Neural progenitor cell (in vitro differentiated cells): ENCODE measurements around the gene HRCT1. TPM values are rescaled to one million over a fixed set of nuclear protein-coding genes. Genes with fewer than 3 reads are reported as not detected.

Source experiments
- DNase-seq: peaks from one replicate; pipeline ENCODE4 v3.0.0-alpha.2; 2016; ENCODE audit warnings: low spot score
- H2AFZ ChIP-seq: fragments of 200-600 bp; sonication (generic); replicated peaks from 2 replicates; pipeline ENCODE4 v1.6.1; 2016; ENCODE audit warnings: antibody characterized with exemption
- H3F3A ChIP-seq: fragments of 200-600 bp; sonication (generic); 2 replicates; pipeline ENCODE4 v1.6.1; 2016; ENCODE audit warnings: antibody characterized with exemption, low read depth
- H3K27ac ChIP-seq: fragments of 200-600 bp; sonication (generic); 2 replicates; pipeline ENCODE4 v1.5.1; 2016; ENCODE audit warnings: mild to moderate bottlenecking
- H3K27me3 ChIP-seq: fragments of 200-600 bp; sonication (generic); 2 replicates; pipeline ENCODE4 v1.6.1; 2016; ENCODE audit warnings: mild to moderate bottlenecking, moderate library complexity
- H3K36me3 ChIP-seq: fragments of 200-600 bp; sonication (generic); 2 replicates; pipeline ENCODE4 v1.5.1; 2016
- H3K4me1 ChIP-seq: fragments of 200-600 bp; sonication (generic); 2 replicates; pipeline ENCODE4 v1.6.1; 2016; ENCODE audit warnings: mixed run types
- H3K4me2 ChIP-seq: fragments of 200-600 bp; sonication (generic); 2 replicates; pipeline ENCODE4 v1.6.1; 2016
- H3K4me3 ChIP-seq: fragments of 200-600 bp; sonication (generic); 2 replicates; pipeline ENCODE4 v1.5.1; 2016
- H3K79me2 ChIP-seq: fragments of 200-600 bp; sonication (generic); 2 replicates; pipeline ENCODE4 v1.6.1; 2016; ENCODE audit warnings: low read depth
- H3K9ac ChIP-seq: fragments of 200-600 bp; sonication (generic); 2 replicates; pipeline ENCODE4 v1.6.1; 2016
- H3K9me3 ChIP-seq: fragments of 200-600 bp; sonication (generic); 2 replicates; pipeline ENCODE4 v1.5.1; 2016; ENCODE audit warnings: low read depth
- H4K20me1 ChIP-seq: fragments of 200-600 bp; sonication (generic); 2 replicates; pipeline ENCODE4 v1.6.1; 2016; ENCODE audit warnings: low read depth
- H3K27ac Mint-ChIP-seq: 3 replicates; pipeline ENCODE4 v1.8.0; 2021; ENCODE audit warnings: mixed read lengths
- H3K27me3 Mint-ChIP-seq: 2 replicates; pipeline ENCODE4 v1.8.0; 2022; ENCODE audit warnings: low read depth, mild to moderate bottlenecking, inconsistent platforms, moderate library complexity, mixed read lengths; ENCODE audit not compliant: insufficient read depth
- H3K36me3 Mint-ChIP-seq: 3 replicates; pipeline ENCODE4 v1.8.0; 2021; ENCODE audit warnings: mixed read lengths
- H3K4me1 Mint-ChIP-seq: 3 replicates; pipeline ENCODE4 v1.8.0; 2021; ENCODE audit warnings: mixed read lengths
- H3K4me3 Mint-ChIP-seq: 3 replicates; pipeline ENCODE4 v1.8.0; 2021; ENCODE audit warnings: mild to moderate bottlenecking, moderate library complexity, mixed read lengths
- H3K9me3 Mint-ChIP-seq: 3 replicates; pipeline ENCODE4 v1.8.0; 2020; ENCODE audit warnings: mixed read lengths
- CTCF ChIP-seq: fragments of 200-600 bp; sonication (generic); IDR thresholded peaks from 2 replicates; pipeline ENCODE4 v1.5.1; 2017; ENCODE audit warnings: antibody characterized with exemption, mild to moderate bottlenecking
- EZH2 ChIP-seq: fragments of 200-600 bp; sonication (generic); IDR thresholded peaks from 2 replicates; pipeline ENCODE4 v1.6.1; 2017; ENCODE audit warnings: antibody characterized with exemption, mild to moderate bottlenecking, moderate library complexity
- EZH2phosphoT487 ChIP-seq: fragments of 200-600 bp; sonication (generic); IDR thresholded peaks from 2 replicates; pipeline ENCODE4 v1.6.1; 2017; ENCODE audit warnings: antibody characterized with exemption
- total RNA-seq: library from RNA; depleted of rRNA; stranded (reverse); fragments of >200 nt; gene quantifications from 2 replicates; pipeline ENCODE4 v1.2.3, GENCODE V29; 2015; ENCODE audit warnings: low replicate concordance

The HRCT1 gene
- total RNA-seq, 1 donor from 2014 or later = not detected

- no peak overlapping the region for H3K27ac Mint-ChIP-seq
- no peak for DNase-seq
Observed at GRCh38 chr9:35861161-35861897, 44.7 kb upstream of the HRCT1 start.

GRCh38 chr9:35862328-35862727, 43.7 kb upstream of the HRCT1 start:
- no peak for DNase-seq
- H3K9ac ChIP-seq = no peak overlapping the region
- Mint-ChIP-seq H3K4me3 (no peak overlapping the region), H3K27ac (no peak overlapping the region), H3K9me3 (no peaks in the 10 kb centered on the region), H3K36me3 (no peaks in the 10 kb centered on the region), H3K4me1 (no peaks in the 10 kb centered on the region), H3K27me3 (peaks cover 11% of the 10 kb centered on the region)
- H3F3A ChIP-seq = no peaks in the 10 kb centered on the region
- H3K4me1 ChIP-seq = no peaks in the 10 kb centered on the region
- no peaks in the 10 kb centered on the region for H3K36me3 ChIP-seq
- H3K27ac ChIP-seq = no peak overlapping the region
- no peaks in the 10 kb centered on the region for H3K9me3 ChIP-seq
- TF ChIP-seq EZH2 (no peak), CTCF (no peak), EZH2phosphoT487 (no peak)
- H3K4me3 ChIP-seq = no peak overlapping the region
- no peak overlapping the region for H3K4me2 ChIP-seq
- H4K20me1 ChIP-seq = no peaks in the 10 kb centered on the region
- H2AFZ ChIP-seq = no peak overlapping the region
- H3K27me3 ChIP-seq = peaks cover 4% of the 10 kb centered on the region
- no peaks in the 10 kb centered on the region for H3K79me2 ChIP-seq

More at GRCh38 chr9:35861161-35861897, 44.7 kb upstream of the HRCT1 start:
- no peaks in the 10 kb centered on the region for H3K36me3 ChIP-seq
- no peak overlapping the region for H3K4me3 ChIP-seq
- Mint-ChIP-seq H3K4me3 (no peak overlapping the region), H3K4me1 (no peaks in the 10 kb centered on the region), H3K36me3 (no peaks in the 10 kb centered on the region), H3K9me3 (no peaks in the 10 kb centered on the region), H3K27me3 (peaks cover 11% of the 10 kb centered on the region)
- H3F3A ChIP-seq = no peaks in the 10 kb centered on the region
- H3K27ac ChIP-seq = no peak overlapping the region
- H3K9me3 ChIP-seq = no peaks in the 10 kb centered on the region
- no peaks in the 10 kb centered on the region for H4K20me1 ChIP-seq
- no peaks in the 10 kb centered on the region for H3K4me1 ChIP-seq
- no peak overlapping the region for H3K4me2 ChIP-seq
- H3K9ac ChIP-seq = no peak overlapping the region
- TF ChIP-seq CTCF = no peak
- no peak for TF ChIP-seq EZH2phosphoT487
- no peak for TF ChIP-seq EZH2
- no peak overlapping the region for H2AFZ ChIP-seq
- H3K27me3 ChIP-seq = peaks cover 4% of the 10 kb centered on the region
- H3K79me2 ChIP-seq = no peaks in the 10 kb centered on the region

- Mint-ChIP-seq H3K36me3 (no peaks in the 10 kb centered on the region), H3K4me3 (no peak overlapping the region), H3K27ac (no peak overlapping the region), H3K27me3 (peaks cover 11% of the 10 kb centered on the region), H3K9me3 (no peaks in the 10 kb centered on the region), H3K4me1 (peaks cover 2% of the 10 kb centered on the region)
- H3K9ac ChIP-seq = no peak overlapping the region
- no peak for DNase-seq
- no peaks in the 10 kb centered on the region for H3K4me1 ChIP-seq
- no peaks in the 10 kb centered on the region for H3F3A ChIP-seq
- no peak overlapping the region for H3K4me2 ChIP-seq
- no peaks in the 10 kb centered on the region for H4K20me1 ChIP-seq
- H3K36me3 ChIP-seq = no peaks in the 10 kb centered on the region
- H3K9me3 ChIP-seq = no peaks in the 10 kb centered on the region
- H2AFZ ChIP-seq = no peak overlapping the region
- no peak overlapping the region for H3K27ac ChIP-seq
- TF ChIP-seq EZH2phosphoT487 (no peak), EZH2 (no peak), CTCF (no peak)
- H3K4me3 ChIP-seq = no peak overlapping the region
- H3K27me3 ChIP-seq = peaks cover 4% of the 10 kb centered on the region
- H3K79me2 ChIP-seq = no peaks in the 10 kb centered on the region
Observed at GRCh38 chr9:35863583-35863982, 42.4 kb upstream of the HRCT1 start.
